H1 (cell line): ENCODE data around the gene MBP. TPM values are rescaled to one million over a fixed set of nuclear protein-coding genes. Genes with fewer than 3 reads are reported as not detected.
A peak's percentile ranks its signal among the peaks of the same experiment; 100 is the strongest.

ENCODE experiments used
- CTCF ChIA-PET: fragments of 300-600 bp; sonication (Branson Sonifier 250); formaldehyde crosslinking; loops from one replicate; lab custom pipeline; 2021; ENCODE audit not compliant: partially characterized antibody; lab: Charles Lee
- POLR2A ChIA-PET: fragments of 300-600 bp; sonication (Branson Sonifier 250); formaldehyde crosslinking; loops from one replicate; lab custom pipeline; 2021; ENCODE audit warnings: inconsistent platforms; ENCODE audit not compliant: partially characterized antibody; lab: Charles Lee
- DNase-seq, 2 experiments: peaks; one replicate each; pipeline versions ENCODE4 v3.0.0 to v3.0.0-alpha.2; 2010 to 2022; ENCODE audit warnings: low spot score in 2 of 2, low read depth in 1 of 2, mixed read lengths in 1 of 2
- FAIRE-seq: peaks from 2 replicates; lab custom pipeline; 2011; peaks lifted over from hg19 to GRCh38; lab: Jason Lieb, UNC
- H2AFZ ChIP-seq: 2 replicates; pipeline ENCODE4 v1.8.1; 2012; ENCODE audit warnings: low read length, inconsistent platforms
- H2AK5ac ChIP-seq: 2 replicates; pipeline ENCODE4 v1.6.1; 2013; ENCODE audit warnings: low read depth, low read length
- H2BK120ac ChIP-seq: replicated peaks from 2 replicates; pipeline ENCODE3; 2013; ENCODE audit warnings: low read depth, low read length, inconsistent platforms
- H2BK12ac ChIP-seq: 2 replicates; pipeline ENCODE4 v1.6.1; 2013; ENCODE audit warnings: low read depth, low read length
- H2BK15ac ChIP-seq: 2 replicates; pipeline ENCODE4 v1.6.1; 2013; ENCODE audit warnings: low read length
- H2BK20ac ChIP-seq: 2 replicates; pipeline ENCODE4 v1.6.1; 2013; ENCODE audit warnings: low read length
- H2BK5ac ChIP-seq: 2 replicates; pipeline ENCODE4 v1.6.1; 2013; ENCODE audit warnings: low read depth, low read length
- H3K14ac ChIP-seq: 2 replicates; pipeline ENCODE4 v1.6.1; 2013; ENCODE audit warnings: inconsistent platforms; ENCODE audit not compliant: insufficient read length
- H3K18ac ChIP-seq: 2 replicates; pipeline ENCODE4 v1.6.1; 2013; ENCODE audit warnings: low read length; ENCODE audit errors: extremely low read depth
- H3K23ac ChIP-seq: 2 replicates; pipeline ENCODE4 v1.6.1; 2013; ENCODE audit warnings: inconsistent platforms; ENCODE audit not compliant: insufficient read length
- H3K23me2 ChIP-seq: 2 replicates; pipeline ENCODE4 v1.6.1; 2013; ENCODE audit warnings: low read depth, low read length
- H3K27ac ChIP-seq: 2 replicates; pipeline ENCODE4 v1.6.1; 2011; ENCODE audit warnings: low read depth, low read length, inconsistent platforms
- H3K27me3 ChIP-seq, 4 experiments: replicated peaks in 1 of 4; 1 replicate in 1 of 4; 2 replicates in 3 of 4; pipeline versions ENCODE4 v1.6.1 to v1.8.1; 2011 to 2013; ENCODE audit warnings: low read length in 3 of 4, mild to moderate bottlenecking in 3 of 4, inconsistent platforms in 2 of 4, mixed read lengths in 2 of 4, moderate library complexity in 1 of 4; ENCODE audit not compliant: control insufficient read depth in 3 of 4, insufficient read depth in 3 of 4; ENCODE audit errors: extremely low read depth in 1 of 4
- H3K36me3 ChIP-seq, 4 experiments: 2 replicates each; pipeline versions ENCODE4 v1.6.1 to v1.8.1; 2011 to 2013; ENCODE audit warnings: mild to moderate bottlenecking in 4 of 4, low read length in 3 of 4, moderate library complexity in 2 of 4, control low read depth in 1 of 4, inconsistent platforms in 1 of 4; ENCODE audit not compliant: insufficient read depth in 4 of 4, control insufficient read depth in 2 of 4
- H3K4ac ChIP-seq: replicated peaks from 2 replicates; pipeline ENCODE3; 2013; ENCODE audit warnings: low read length, low read depth, mixed read lengths, inconsistent platforms; ENCODE audit not compliant: insufficient read length
- H3K4me1 ChIP-seq, 4 experiments: replicated peaks in 1 of 4; 1 replicate in 1 of 4; 2 replicates in 3 of 4; pipeline versions ENCODE4 v1.6.1 to v1.8.1; 2011 to 2013; ENCODE audit warnings: low read length in 3 of 4, inconsistent platforms in 2 of 4, mixed read lengths in 1 of 4; ENCODE audit not compliant: insufficient read depth in 4 of 4, control insufficient read depth in 3 of 4
- H3K4me2 ChIP-seq, 2 experiments: 2 replicates each; pipeline versions ENCODE4 v1.6.1 to v1.8.1; 2011 to 2013; ENCODE audit warnings: low read depth in 2 of 2, low read length in 2 of 2, control low read depth in 1 of 2, inconsistent platforms in 1 of 2, mild to moderate bottlenecking in 1 of 2; ENCODE audit not compliant: insufficient read depth in 1 of 2
- H3K4me3 ChIP-seq, 4 experiments: fragments of 200-600, 300-600 bp in 1 of 4; sonication (generic), shearing (Covaris generic), sonication (Bioruptor Twin) in 1 of 4; 2 replicates each; pipeline versions ENCODE4 v1.5.1 to v1.8.1; 2011 to 2016; ENCODE audit warnings: low read length in 4 of 4, low read depth in 3 of 4, control low read depth in 2 of 4, inconsistent platforms in 2 of 4, mild to moderate bottlenecking in 2 of 4, mixed read lengths in 1 of 4, moderate library complexity in 1 of 4; ENCODE audit not compliant: insufficient read depth in 2 of 4; ENCODE audit errors: extremely low read depth in 1 of 4
- H3K56ac ChIP-seq: replicated peaks from 2 replicates; pipeline ENCODE3; 2013; ENCODE audit warnings: low read depth, mild to moderate bottlenecking, mixed read lengths, low read length, inconsistent platforms; ENCODE audit not compliant: insufficient read length
- H3K79me1 ChIP-seq: 2 replicates; pipeline ENCODE4 v1.6.1; 2013; ENCODE audit warnings: low read depth, low read length, control low read depth
- H3K79me2 ChIP-seq, 2 experiments: 2 replicates each; pipeline versions ENCODE4 v1.6.1 to v1.8.1; 2012 to 2013; ENCODE audit warnings: low read length in 2 of 2, mild to moderate bottlenecking in 2 of 2, inconsistent platforms in 1 of 2; ENCODE audit not compliant: insufficient read depth in 2 of 2, control insufficient read depth in 1 of 2
- H3K9ac ChIP-seq, 4 experiments: replicated peaks in 1 of 4; 1 replicate in 1 of 4; 2 replicates in 3 of 4; pipeline versions ENCODE4 v1.6.1 to v1.8.1; 2011 to 2013; ENCODE audit warnings: low read depth in 3 of 4, low read length in 3 of 4, control low read depth in 2 of 4, mild to moderate bottlenecking in 2 of 4, moderate library complexity in 2 of 4, inconsistent platforms in 1 of 4; ENCODE audit errors: extremely low read depth in 1 of 4
- H3K9me3 ChIP-seq, 2 experiments: 2 replicates each; pipeline versions ENCODE4 v1.6.1 to v1.8.1; 2012 to 2013; ENCODE audit warnings: mild to moderate bottlenecking in 2 of 2, moderate library complexity in 2 of 2, control low read depth in 1 of 2, inconsistent platforms in 1 of 2, low read depth in 1 of 2, low read length in 1 of 2, mixed read lengths in 1 of 2; ENCODE audit not compliant: insufficient read depth in 2 of 2
- H4K20me1 ChIP-seq, 2 experiments: replicated peaks in 1 of 2; 2 replicates each; pipeline versions ENCODE3 to v1.8.1; 2011 to 2013; ENCODE audit warnings: inconsistent platforms in 2 of 2, low read length in 2 of 2, mild to moderate bottlenecking in 1 of 2; ENCODE audit not compliant: insufficient read depth in 2 of 2, control insufficient read depth in 1 of 2
- H4K5ac ChIP-seq: 2 replicates; pipeline ENCODE4 v1.6.1; 2013; ENCODE audit warnings: low read length, low read depth, mixed read lengths, inconsistent platforms; ENCODE audit not compliant: insufficient read length
- H4K8ac ChIP-seq: 2 replicates; pipeline ENCODE4 v1.8.0; 2013; ENCODE audit warnings: mild to moderate bottlenecking, moderate library complexity, low read length, inconsistent platforms; ENCODE audit not compliant: insufficient read depth; ENCODE audit errors: extremely low read depth
- H4K91ac ChIP-seq: replicated peaks from 2 replicates; pipeline ENCODE3; 2013; ENCODE audit warnings: low read length, mixed read lengths, inconsistent platforms; ENCODE audit not compliant: insufficient read length
- ASH2L ChIP-seq: fragments of 200-600, 300-600 bp; sonication (generic); IDR thresholded peaks from one replicate; pipeline ENCODE4 v1.7.1; 2017; ENCODE audit warnings: low read length
- CBX5 ChIP-seq: fragments of 300-800, 300-1000 bp; sonication (generic); IDR thresholded peaks from 2 replicates; pipeline ENCODE4 v1.7.1; 2016; ENCODE audit warnings: antibody characterized with exemption, low read length, low read depth
- GABPA ChIP-seq: IDR thresholded peaks from 2 replicates; pipeline ENCODE4 v1.6.1; 2011; ENCODE audit warnings: mild to moderate bottlenecking, low read length, moderate library complexity, borderline replicate concordance; ENCODE audit not compliant: insufficient read depth
- JUN ChIP-seq: IDR thresholded peaks from 2 replicates; pipeline ENCODE4 v1.6.1; 2011; ENCODE audit warnings: low read depth, mild to moderate bottlenecking, improper control_type of control experiment, low read length
- KDM4A ChIP-seq: IDR thresholded peaks from one replicate; pipeline ENCODE4 v1.7.1; 2012; ENCODE audit warnings: low read depth, mild to moderate bottlenecking, moderate library complexity, low read length, inconsistent platforms; ENCODE audit not compliant: severe bottlenecking
- MAX ChIP-seq: IDR thresholded peaks from 2 replicates; pipeline ENCODE4 v1.6.1; 2012; ENCODE audit warnings: inconsistent platforms
- NANOG ChIP-seq: IDR thresholded peaks from 2 replicates; pipeline ENCODE4 v1.6.1; 2011; ENCODE audit warnings: low read length, low read depth, mild to moderate bottlenecking, inconsistent platforms; ENCODE audit not compliant: insufficient read depth, poor library complexity, severe bottlenecking
- SP4 ChIP-seq: IDR thresholded peaks from 2 replicates; pipeline ENCODE4 v1.6.1; 2012; ENCODE audit warnings: low read length, inconsistent platforms
- TAF7 ChIP-seq: optimal IDR thresholded peaks from 2 replicates; pipeline ENCODE3; 2011; ENCODE audit warnings: low read depth, mild to moderate bottlenecking, inconsistent platforms, low read length, moderate library complexity, borderline replicate concordance
- USF2 ChIP-seq: IDR thresholded peaks from 2 replicates; pipeline ENCODE4 v1.6.1; 2011; ENCODE audit warnings: low read length, improper control_type of control experiment
- WGBS, 2 experiments: shearing (Covaris generic) in 1 of 2; methylation state at CpG; one replicate each; pipeline versions ENCODE4 v1.1.6 to v1.1.7; 2013 to 2015; ENCODE audit warnings: low lambda C conversion rate in 2 of 2, mixed read lengths in 2 of 2, inconsistent platforms in 1 of 2, low coverage in 1 of 2, missing lambda C conversion rate in 1 of 2; ENCODE audit not compliant: insufficient replicate concordance in 2 of 2, insufficient coverage in 1 of 2, insufficient read length in 1 of 2; ENCODE audit errors: extremely low coverage in 1 of 2, missing lambda C conversion rate in 1 of 2; 5-methylcytosine and 5-hydroxymethylcytosine counted together
- polyA plus RNA-seq, 7 experiments: library from polyadenylated mRNA; depleted of rRNA in 3 of 7; stranded (reverse) in 5 of 7; unstranded in 2 of 7; fragments of >200 nt in 5 of 7; fragments of 200-250 nt in 2 of 7; gene quantifications; 1 replicate in 5 of 7; 2 replicates in 1 of 7; 4 replicates in 1 of 7; pipeline versions ENCODE4 v1.2.1 to v1.2.3, GENCODE V29; 2011 to 2013; ENCODE audit warnings: missing spikeins in 2 of 7, mixed read lengths in 2 of 7
- total RNA-seq: library from RNA; stranded (reverse); fragmentation: NEBNext Ultra II Directional; extraction: Animal tissue kit (Norgen Biotek cat#: 25700); gene quantifications from 2 replicates; pipeline ENCODE4 v1.2.1, GENCODE V29; 2021

The MBP gene
- total and polyA plus RNA-seq, 2 of the 8 experiments (the other 6 are each of a cell fraction or from before 2014, with no cell fraction given), result 7.7 to 19.2 TPM

- Histone ChIP-seq H2BK12ac (no peak overlapping the region), H4K5ac (no peak overlapping the region), H2BK5ac (no peak overlapping the region), H3K9me3 (no peaks in the 10 kb centered on the region), H3K56ac (no peak overlapping the region), H2BK15ac (no peak overlapping the region), H2BK20ac (no peak overlapping the region), H3K23ac (no peak overlapping the region), H3K4ac (no peak overlapping the region), H3K27me3 (peaks cover 4 to 40% (median 27%) of the 10 kb centered on the region in 4 experiments; a peak in 6 of 7 replicates), H3K27ac (no peak overlapping the region), H3K14ac (no peak overlapping the region), H3K4me2 (peak overlapping the region; percentile 77 to 89), H4K91ac (no peak overlapping the region), H2AFZ (no peak overlapping the region), H3K79me2 (peaks cover 0 to 4% of the 10 kb centered on the region in 2 experiments; a peak in 1 of 4 replicates), H4K20me1 (peaks cover 0 to 2% of the 10 kb centered on the region in 2 experiments), H2BK120ac (no peak overlapping the region), H3K9ac (peak overlapping the region in 1 of 4 experiments; percentile 80; a peak in 2 of 7 replicates), H3K18ac (no peak overlapping the region), H3K36me3 (no peaks in the 10 kb centered on the region), H3K23me2 (peaks cover 19% of the 10 kb centered on the region; the same call in 1 of the 2 replicates), H3K79me1 (0 out of 2 replicates have a peak, but pooled peaks cover 2% of the 10 kb centered on the region), H4K8ac (no peak overlapping the region; the same call in 1 of the 2 replicates), H2AK5ac (no peak overlapping the region), H3K4me3 (peak overlapping the region; percentile 44 to 84 (median 60)), H3K4me1 (peaks cover 0 to 12% (median 5%) of the 10 kb centered on the region in 4 experiments; a peak in 3 of 7 replicates)
- CTCF ChIA-PET, result interaction anchor here (0.8 to 1.7 kb wide), 5 partner anchors 9 to 148 kb away, joined by 3 to 5 read pairs (median 5); no protein-coding TSS in a partner anchor
- DNase-seq, result no peak
- 2% methylated on average over 19 of the region's 76 CpGs; no CpG with 5 or more reads in 1 of the 2 experiments for WGBS, 2 experiments
- no peak for FAIRE-seq
- POLR2A ChIA-PET, result interaction anchor here (0.7 to 1.9 kb wide), 4 partner anchors 9 to 34 kb away, joined by 3 to 7 read pairs (median 4); no protein-coding TSS in a partner anchor
- TF ChIP-seq GABPA (no peak), TAF7 (no peak), ASH2L (no peak), SP4 (no peak), CBX5 (no peak), USF2 (no peak), MAX (peak; percentile 65), JUN (no peak), KDM4A (no peak), NANOG (no peak)
These were observed 773 bp downstream of the MBP start for GRCh38 chr18:77131652-77132368.
